HG03103 (cell line): Measurements from ENCODE around the gene RETN.

Source experiments
- ATAC-seq: cut with Tn5 transposase; IDR thresholded peaks from one replicate; pipeline ENCODE4 v1.9.1; 2021; ENCODE audit warnings: low read depth; ENCODE audit not compliant: unreplicated experiment

Gene RETN

GRCh38 chr19:7668842-7669241, at the start of gene RETN:
Gene RETN, plus strand, starts transcription at chr19:7669049. Its CDS starts 278 bp downstream, at chr19:7669327.
- ATAC-seq, result no peak

DNA sequence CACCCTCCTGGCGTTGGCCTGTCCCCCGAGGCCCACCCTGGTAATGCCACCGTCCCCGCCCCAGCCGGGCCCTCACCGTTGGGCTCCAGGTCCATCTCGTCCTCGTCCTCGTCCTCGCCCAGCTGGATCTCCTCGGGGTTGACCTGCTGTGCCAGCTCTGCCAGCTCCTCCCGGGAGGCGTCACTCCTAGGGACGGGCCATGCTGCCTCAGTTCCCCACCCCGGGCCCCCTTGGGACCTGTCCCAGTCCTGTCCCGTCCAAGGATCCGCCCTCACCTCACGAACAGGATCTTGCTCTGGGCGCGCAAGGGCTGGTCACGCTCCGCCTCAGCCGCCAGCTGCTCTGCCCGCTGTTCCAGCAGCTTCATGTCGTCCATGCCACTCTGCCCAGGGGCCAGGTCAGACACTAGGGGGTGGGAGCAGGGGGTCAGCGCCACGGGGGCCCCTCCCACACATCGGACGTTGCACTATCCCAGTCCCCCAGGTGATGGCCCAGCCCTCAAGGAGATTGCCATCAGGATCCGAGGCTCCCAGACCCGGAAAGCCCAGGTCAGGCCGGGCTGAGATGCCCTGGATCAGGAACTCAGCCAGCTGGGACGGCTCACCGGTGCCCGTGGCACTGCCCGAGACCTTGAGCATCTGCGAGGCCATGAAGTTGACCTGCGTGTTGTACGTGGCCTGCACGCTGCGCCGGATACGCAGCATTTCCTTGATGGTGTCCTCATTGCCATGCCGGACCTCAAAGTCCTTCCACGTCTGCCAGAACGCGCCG, 49.0 kb upstream of the RETN start:
- no peak for ATAC-seq

DNA sequence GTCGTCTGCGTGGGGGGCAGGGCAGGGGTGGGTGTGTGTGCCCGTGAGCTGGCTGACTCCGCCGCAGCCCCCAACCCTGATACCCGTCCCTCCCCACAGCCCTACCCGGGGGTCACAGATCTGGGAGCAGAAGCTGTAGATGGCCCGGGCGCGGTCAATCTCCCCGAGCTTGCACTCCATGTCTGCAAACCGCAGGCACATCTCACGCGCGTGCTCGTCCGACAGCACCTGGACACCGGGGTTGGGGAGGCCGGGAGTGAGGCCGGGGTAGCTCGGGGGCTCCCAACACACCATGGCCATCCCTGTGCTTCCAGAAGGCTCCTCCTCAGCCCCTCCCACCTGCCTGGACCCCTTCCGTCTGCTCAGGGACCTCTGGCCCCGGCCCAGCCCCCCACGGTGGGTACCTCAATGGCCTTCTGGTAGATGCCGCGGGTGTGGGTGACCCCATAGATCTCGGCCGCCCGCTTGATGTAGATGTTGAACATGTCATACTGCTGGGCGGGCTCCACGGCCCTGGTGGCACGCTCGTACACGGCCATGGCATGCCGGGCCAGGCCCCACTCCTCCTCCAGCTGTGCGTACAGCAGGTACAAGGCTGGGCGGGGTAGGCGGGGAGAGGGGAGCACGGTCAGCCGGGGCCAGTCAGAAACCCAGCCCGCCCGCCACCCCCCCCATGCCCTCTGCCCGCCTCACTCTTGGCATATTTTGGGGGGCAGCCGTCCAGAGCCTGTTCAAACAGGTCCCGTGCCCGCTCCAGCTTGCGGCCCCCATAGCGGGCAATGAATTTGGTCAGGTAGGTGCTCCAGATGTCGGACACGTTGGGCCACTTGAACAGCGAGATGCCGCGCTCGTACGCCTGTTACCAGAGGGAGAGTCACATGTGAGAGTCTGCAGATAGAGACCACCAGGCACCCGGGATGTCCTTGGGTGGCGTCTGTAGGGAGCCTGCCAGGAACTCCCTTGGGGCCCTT, 48.1 kb upstream of the RETN start:
- no peak for ATAC-seq

GRCh38 chr19:7622933-7623685, 45.7 kb upstream of the RETN start:
- no peak for ATAC-seq

DNA sequence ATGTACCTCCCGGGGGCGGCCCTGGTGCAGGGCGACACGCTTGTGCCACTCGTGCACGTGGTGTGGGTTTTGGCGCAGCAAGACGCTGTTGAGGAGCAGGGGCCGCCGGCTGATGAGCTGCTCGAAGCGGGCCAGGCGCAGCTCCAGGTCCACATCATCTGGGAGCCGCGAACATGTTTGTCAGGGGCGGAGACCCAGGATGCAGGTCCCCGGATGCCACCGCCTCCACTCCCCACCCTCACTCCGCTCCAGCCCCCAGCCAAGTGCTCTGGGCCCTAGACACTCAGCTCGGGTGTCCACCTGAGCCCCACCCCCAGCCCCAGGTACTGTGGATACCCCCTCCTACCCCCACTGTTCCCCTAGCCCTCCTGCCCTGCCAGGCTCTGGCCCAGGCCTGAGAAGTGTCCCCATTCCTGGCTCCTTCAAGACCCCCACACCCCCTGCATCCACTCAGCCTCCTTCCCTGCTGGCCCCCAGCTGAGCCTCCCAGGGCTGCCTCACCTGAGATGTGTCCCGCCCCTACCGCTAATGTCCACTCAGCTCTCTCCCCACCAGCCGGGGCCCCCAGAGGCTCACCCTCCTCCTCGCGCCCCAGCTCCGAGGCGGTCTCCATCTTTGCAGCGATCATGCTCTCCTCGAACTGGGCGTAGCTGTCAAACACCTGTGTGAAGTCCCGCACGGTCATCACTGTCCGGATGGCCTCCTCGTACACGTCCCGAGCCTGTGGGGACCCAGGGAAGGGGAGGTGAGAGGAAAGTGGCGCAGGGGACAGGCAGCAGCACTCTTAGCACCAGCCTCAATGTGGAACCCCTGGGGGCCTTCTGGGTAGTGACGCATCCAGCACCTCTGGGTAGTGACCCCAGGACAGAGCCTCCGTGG, 44.9 kb upstream of the RETN start:
- no peak for ATAC-seq

DNA sequence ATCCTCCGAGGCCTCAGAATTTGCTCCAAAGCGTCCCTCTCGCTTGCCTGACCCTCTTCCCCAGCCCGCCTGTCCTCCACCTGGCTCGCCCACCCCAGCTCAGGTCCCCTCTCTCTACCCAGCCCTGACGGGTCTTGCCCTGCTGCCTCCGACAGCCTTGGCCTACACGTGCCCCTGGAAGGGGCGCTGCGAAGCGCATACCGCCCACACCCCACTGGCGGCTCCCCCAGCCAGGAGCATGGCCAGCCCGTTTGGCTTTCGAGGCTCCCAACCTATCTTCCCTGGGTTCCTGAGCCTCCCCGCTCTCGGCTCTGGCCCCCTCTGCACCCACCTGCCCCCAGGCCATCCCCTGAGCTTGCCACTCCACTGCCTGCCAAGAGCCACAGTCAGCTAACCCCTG, 44.0 kb upstream of the RETN start:
- no peak for ATAC-seq

GRCh38 chr19:7625763-7626372, 43.0 kb upstream of the RETN start:
- ATAC-seq, result no peak

- ATAC-seq, result no peak
These were observed 41.7 kb upstream of the RETN start for GRCh38 chr19:7627166-7627565.

- no peak for ATAC-seq
These were observed 40.1 kb upstream of the RETN start for GRCh38 chr19:7628589-7629311.

- peak; percentile 85 for ATAC-seq
These were observed 39.3 kb upstream of the RETN start, which contains the start of the genes PET100 and XAB2 for GRCh38 chr19:7629347-7630054. Gene PET100, plus strand, starts transcription at chr19:7629793. Its CDS starts 41 bp downstream, at chr19:7629834. Gene XAB2, minus strand, starts transcription at chr19:7629545. Its CDS starts 18 bp downstream, at chr19:7629527.

GRCh38 chr19:7631577-7631976, 37.3 kb upstream of the RETN start:
- no peak for ATAC-seq

- no peak for ATAC-seq
These were observed 36.3 kb upstream of the RETN start for GRCh38 chr19:7632340-7633203.

DNA sequence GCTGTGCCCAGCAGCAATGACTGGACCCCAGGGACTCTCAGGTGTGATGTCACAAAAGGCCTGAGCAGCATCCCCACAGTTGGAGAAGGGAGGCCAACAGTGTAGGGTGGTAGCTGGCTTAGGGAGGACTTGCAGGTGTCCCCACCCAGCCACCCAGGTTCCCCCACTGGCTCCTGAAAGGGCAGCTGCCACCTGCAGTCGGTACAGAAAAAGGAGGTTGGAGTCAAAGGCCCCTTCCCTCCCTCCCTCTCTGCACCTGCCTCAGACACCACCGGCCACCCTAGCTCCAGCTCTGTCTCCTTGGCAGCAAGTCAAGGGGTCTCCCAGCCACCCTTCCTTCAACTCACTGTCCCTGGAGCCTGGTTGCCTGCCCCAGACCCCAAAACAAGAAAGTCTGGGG, 35.2 kb upstream of the RETN start, which contains the start of gene PCP2:
TSS of gene PCP2 (minus strand) at position 22 of the 400 bp plus-strand sequence. CDS start 262 bp downstream, outside the sequence.
- ATAC-seq, result no peak

GRCh38 chr19:7635670-7636069, 33.2 kb upstream of the RETN start:
- no peak for ATAC-seq

- ATAC-seq, result no peak
These were observed 32.5 kb upstream of the RETN start for GRCh38 chr19:7636317-7636690.

DNA sequence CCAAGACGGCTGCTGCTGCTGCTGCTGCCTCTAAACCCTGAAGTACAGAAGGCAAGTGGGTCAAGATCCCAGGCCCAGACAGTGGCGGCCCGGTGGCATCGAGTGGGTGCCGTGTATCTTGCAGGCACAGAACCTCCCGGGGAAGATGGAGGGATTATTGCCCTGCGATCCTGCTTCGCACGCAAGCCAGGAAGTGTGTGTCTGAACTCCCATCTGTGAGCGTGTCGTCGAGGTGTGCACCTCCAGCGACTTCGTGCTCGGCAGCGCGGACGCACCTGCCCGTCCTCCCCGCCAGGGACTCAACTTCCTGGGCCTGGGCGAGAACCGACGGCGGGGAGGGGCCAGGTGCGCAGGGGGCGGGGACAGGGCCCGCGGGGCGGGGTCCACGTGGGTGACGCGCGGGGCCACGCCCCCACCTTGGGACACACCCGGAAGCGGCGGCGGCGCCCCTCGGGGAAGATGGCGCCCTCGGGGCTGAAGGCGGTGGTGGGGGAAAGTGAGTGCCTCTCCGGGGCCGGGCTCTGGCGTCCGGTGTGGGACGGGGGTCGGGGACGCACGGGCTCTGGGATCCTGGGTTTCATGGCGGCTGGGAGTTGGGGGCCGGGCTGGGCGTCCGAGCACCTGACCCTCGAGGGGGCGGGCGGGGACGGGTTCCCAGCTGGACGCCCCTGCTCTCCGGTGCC, 32.0 kb upstream of the RETN start, which contains the start of gene STXBP2:
TSS of gene STXBP2 (plus strand) at position 420 of the 683 bp plus-strand sequence. CDS start at position 460, 40 bp downstream.
- peak; percentile 62 for ATAC-seq
